Hepatocyte (in vitro differentiated cells): ENCODE data around the gene HOATZ.

Source experiments
- CTCF ChIP-seq: fragments of 200-600 bp; sonication (generic); IDR thresholded peaks from 2 replicates; pipeline ENCODE4 v1.5.1; 2016; ENCODE audit warnings: antibody characterized with exemption, mild to moderate bottlenecking; ENCODE audit not compliant: poor library complexity
- EZH2 ChIP-seq: fragments of 200-600 bp; sonication (generic); IDR thresholded peaks from 2 replicates; pipeline ENCODE4 v1.6.1; 2016; ENCODE audit warnings: antibody characterized with exemption, mild to moderate bottlenecking, borderline replicate concordance
- EZH2phosphoT487 ChIP-seq: fragments of 200-600 bp; sonication (generic); IDR thresholded peaks from one replicate; pipeline ENCODE4 v1.6.1; 2018; ENCODE audit warnings: antibody characterized with exemption, mild to moderate bottlenecking, low read depth, moderate library complexity; ENCODE audit not compliant: unreplicated experiment, severe bottlenecking

GRCh38 chr11:111527279-111527678, 12.7 kb downstream of the HOATZ start:
- TF ChIP-seq CTCF (no peak), EZH2phosphoT487 (no peak), EZH2 (no peak)
